ENCODE data around the gene OR52B6.

DNA sequence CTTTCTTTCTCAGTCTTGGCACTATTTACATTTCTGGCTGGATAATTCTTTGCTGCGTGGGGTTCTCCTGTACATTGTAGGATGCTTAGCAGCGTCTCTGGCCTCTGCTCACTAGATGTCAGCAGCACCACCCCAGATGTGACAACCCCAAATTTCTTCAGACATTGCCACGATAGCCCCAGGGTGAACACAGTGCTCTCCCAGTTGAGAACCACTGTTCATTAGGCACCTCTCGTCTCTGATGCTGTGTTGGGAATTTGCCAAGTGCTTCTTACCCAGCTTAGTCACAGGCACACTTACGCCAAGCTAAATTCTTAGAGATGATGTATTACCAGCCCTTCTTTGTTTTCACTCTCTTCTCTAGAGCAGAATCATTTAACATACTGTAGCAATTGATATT, 25.2 kb downstream of the OR52B6 start:
- TF ChIP-seq, protein P1, sequence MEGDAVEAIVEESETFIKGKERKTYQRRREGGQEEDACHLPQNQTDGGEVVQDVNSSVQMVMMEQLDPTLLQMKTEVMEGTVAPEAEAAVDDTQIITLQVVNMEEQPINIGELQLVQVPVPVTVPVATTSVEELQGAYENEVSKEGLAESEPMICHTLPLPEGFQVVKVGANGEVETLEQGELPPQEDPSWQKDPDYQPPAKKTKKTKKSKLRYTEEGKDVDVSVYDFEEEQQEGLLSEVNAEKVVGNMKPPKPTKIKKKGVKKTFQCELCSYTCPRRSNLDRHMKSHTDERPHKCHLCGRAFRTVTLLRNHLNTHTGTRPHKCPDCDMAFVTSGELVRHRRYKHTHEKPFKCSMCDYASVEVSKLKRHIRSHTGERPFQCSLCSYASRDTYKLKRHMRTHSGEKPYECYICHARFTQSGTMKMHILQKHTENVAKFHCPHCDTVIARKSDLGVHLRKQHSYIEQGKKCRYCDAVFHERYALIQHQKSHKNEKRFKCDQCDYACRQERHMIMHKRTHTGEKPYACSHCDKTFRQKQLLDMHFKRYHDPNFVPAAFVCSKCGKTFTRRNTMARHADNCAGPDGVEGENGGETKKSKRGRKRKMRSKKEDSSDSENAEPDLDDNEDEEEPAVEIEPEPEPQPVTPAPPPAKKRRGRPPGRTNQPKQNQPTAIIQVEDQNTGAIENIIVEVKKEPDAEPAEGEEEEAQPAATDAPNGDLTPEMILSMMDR (IDR thresholded peaks at IDR 0.05), result no peak
- TF ChIP-seq POLR2A (IDR thresholded peaks at IDR 0.05) (no peak), POLR2AphosphoS5 (IDR thresholded peaks at IDR 0.05) (no peak), EP300 (IDR thresholded peaks at IDR 0.05) (no peak)

Measured in stomach (tissue), 4 donors.